GM23338 (cell line): Measurements from ENCODE around the gene ATP5PB.

Source experiments
- CREB1 ChIP-seq: fragments of 250-450 bp; sonication (Bioruptor Pico); IDR thresholded peaks from 2 replicates; pipeline ENCODE4 v1.5.0; 2020; ENCODE audit warnings: low read depth, mild to moderate bottlenecking, moderate library complexity
- EZH2 ChIP-seq: fragments of 200-600 bp; sonication (generic); IDR thresholded peaks from one replicate; pipeline ENCODE4 v1.8.0; 2017; ENCODE audit warnings: antibody characterized with exemption, mild to moderate bottlenecking, low read depth; ENCODE audit not compliant: unreplicated experiment
- EZH2phosphoT487 ChIP-seq: fragments of 200-600 bp; sonication (generic); IDR thresholded peaks from one replicate; pipeline ENCODE4 v1.8.1; 2018; ENCODE audit warnings: antibody characterized with exemption; ENCODE audit not compliant: unreplicated experiment
- JUNB ChIP-seq: IDR thresholded peaks from one replicate; pipeline ENCODE4 v1.6.1; 2016; ENCODE audit warnings: antibody characterized with exemption; ENCODE audit not compliant: unreplicated experiment
- NANOG ChIP-seq: IDR thresholded peaks from 2 replicates; pipeline ENCODE4 v1.6.1; 2016; ENCODE audit warnings: antibody characterized with exemption, borderline replicate concordance
- POLR2AphosphoS5 ChIP-seq: IDR thresholded peaks from 2 replicates; pipeline ENCODE4 v1.6.1; 2016; ENCODE audit warnings: antibody characterized with exemption, low read depth
- REST ChIP-seq: IDR thresholded peaks from one replicate; pipeline ENCODE4 v1.6.1; 2018; ENCODE audit warnings: antibody characterized with exemption; ENCODE audit not compliant: unreplicated experiment
- STAT1 ChIP-seq: IDR thresholded peaks from one replicate; pipeline ENCODE4 v1.6.1; 2016; ENCODE audit warnings: antibody characterized with exemption; ENCODE audit not compliant: unreplicated experiment
- ZNF114 ChIP-seq: fragments of 250-450 bp; sonication (Bioruptor Pico); IDR thresholded peaks from 2 replicates; pipeline ENCODE4 v1.5.0; 2020; ENCODE audit warnings: mild to moderate bottlenecking, moderate library complexity
- TF ChIP-seq, protein P1 (sequence below), 2 experiments: fragments of 200-600 bp in 1 of 2; sonication (generic) in 1 of 2; conservative IDR thresholded peaks; 2 replicates each; pipeline versions ENCODE4 v1.5.1 to v1.6.1; 2016 to 2017; ENCODE audit warnings: antibody characterized with exemption in 2 of 2, low read depth in 2 of 2, mild to moderate bottlenecking in 2 of 2, moderate library complexity in 1 of 2
- TF ChIP-seq, protein P2 (sequence below): IDR thresholded peaks from 2 replicates; pipeline ENCODE4 v1.6.1; 2016; ENCODE audit warnings: antibody characterized with exemption

DNA sequence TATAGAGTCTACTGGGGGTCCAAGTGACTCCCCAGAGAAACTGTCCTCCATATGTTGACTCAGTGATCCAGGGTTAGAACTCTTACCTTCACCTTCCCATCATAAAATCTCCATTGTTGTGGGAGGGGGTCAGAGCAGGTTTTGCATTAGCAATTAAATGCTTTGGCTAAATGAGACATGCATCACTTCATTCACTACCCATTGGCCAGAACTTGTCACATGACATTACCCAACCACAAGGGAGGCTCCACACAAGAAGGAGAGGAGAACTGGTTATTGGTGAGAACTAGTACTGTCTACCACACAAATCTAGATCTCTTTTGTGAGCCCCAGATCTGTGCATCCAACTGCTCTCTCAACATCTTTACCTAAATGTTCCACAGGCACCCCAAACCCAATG is 20.3 kb downstream of the ATP5PB start:
- TF ChIP-seq, protein P1, sequence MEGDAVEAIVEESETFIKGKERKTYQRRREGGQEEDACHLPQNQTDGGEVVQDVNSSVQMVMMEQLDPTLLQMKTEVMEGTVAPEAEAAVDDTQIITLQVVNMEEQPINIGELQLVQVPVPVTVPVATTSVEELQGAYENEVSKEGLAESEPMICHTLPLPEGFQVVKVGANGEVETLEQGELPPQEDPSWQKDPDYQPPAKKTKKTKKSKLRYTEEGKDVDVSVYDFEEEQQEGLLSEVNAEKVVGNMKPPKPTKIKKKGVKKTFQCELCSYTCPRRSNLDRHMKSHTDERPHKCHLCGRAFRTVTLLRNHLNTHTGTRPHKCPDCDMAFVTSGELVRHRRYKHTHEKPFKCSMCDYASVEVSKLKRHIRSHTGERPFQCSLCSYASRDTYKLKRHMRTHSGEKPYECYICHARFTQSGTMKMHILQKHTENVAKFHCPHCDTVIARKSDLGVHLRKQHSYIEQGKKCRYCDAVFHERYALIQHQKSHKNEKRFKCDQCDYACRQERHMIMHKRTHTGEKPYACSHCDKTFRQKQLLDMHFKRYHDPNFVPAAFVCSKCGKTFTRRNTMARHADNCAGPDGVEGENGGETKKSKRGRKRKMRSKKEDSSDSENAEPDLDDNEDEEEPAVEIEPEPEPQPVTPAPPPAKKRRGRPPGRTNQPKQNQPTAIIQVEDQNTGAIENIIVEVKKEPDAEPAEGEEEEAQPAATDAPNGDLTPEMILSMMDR (conservative IDR thresholded peaks at IDR 0.05; ENCODE audit: low read depth in 2 of 2), result no peak
- TF ChIP-seq REST (no peak), POLR2AphosphoS5 (no peak), CREB1 (CRISPR knock-in tag) (no peak), EZH2 (no peak), STAT1 (no peak), EZH2phosphoT487 (no peak), ZNF114 (CRISPR knock-in tag) (no peak), NANOG (no peak), JUNB (no peak)
- TF ChIP-seq, protein P2, sequence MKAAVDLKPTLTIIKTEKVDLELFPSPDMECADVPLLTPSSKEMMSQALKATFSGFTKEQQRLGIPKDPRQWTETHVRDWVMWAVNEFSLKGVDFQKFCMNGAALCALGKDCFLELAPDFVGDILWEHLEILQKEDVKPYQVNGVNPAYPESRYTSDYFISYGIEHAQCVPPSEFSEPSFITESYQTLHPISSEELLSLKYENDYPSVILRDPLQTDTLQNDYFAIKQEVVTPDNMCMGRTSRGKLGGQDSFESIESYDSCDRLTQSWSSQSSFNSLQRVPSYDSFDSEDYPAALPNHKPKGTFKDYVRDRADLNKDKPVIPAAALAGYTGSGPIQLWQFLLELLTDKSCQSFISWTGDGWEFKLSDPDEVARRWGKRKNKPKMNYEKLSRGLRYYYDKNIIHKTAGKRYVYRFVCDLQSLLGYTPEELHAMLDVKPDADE, result no peak
